Limb (tissue), 2 donors: ENCODE data around the gene KLHL36.
A peak's percentile ranks its signal among the peaks of the same experiment; 100 is the strongest.

Experiments
- DNase-seq, 2 donors: peaks; one replicate each; pipeline ENCODE4 v3.0.0-alpha.2; 2016; ENCODE audit errors: extremely low spot score in 2 of 2

The KLHL36 gene

GRCh38 chr16:84641643-84642358 lies 6.5 kb upstream of the KLHL36 start:
- DNase-seq = no peak

GRCh38 chr16:84643180-84643583 lies 5.1 kb upstream of the KLHL36 start:
- peak; percentile 53 to 56 for DNase-seq

GRCh38 chr16:84643674-84644073 lies 4.6 kb upstream of the KLHL36 start:
- DNase-seq = no peak

- DNase-seq = peak in 1 of 2 donors; percentile 57
These were observed 542 bp downstream of the KLHL36 start for GRCh38 chr16:84648595-84649510.

GRCh38 chr16:84649511-84649861 lies 1.2 kb downstream of the KLHL36 start:
- DNase-seq = no peak

GRCh38 chr16:84650062-84650991 lies 2.0 kb downstream of the KLHL36 start:
- DNase-seq = no peak

GRCh38 chr16:84652566-84652965 lies 4.3 kb downstream of the KLHL36 start:
- DNase-seq = no peak

- DNase-seq = no peak
These were observed 5.9 kb downstream of the KLHL36 start for GRCh38 chr16:84654238-84654637.

GRCh38 chr16:84654998-84655397 lies 6.7 kb downstream of the KLHL36 start:
- DNase-seq = no peak

- no peak for DNase-seq
These were observed 8.3 kb downstream of the KLHL36 start for GRCh38 chr16:84656649-84657048.

- DNase-seq = no peak
These were observed 9.0 kb downstream of the KLHL36 start for GRCh38 chr16:84657229-84657837.

- DNase-seq = no peak
These were observed 10.4 kb downstream of the KLHL36 start for GRCh38 chr16:84658690-84659089.

- no peak for DNase-seq
These were observed 11.5 kb downstream of the KLHL36 start for GRCh38 chr16:84659656-84660300.

- no peak for DNase-seq
These were observed 12.7 kb downstream of the KLHL36 start for GRCh38 chr16:84660973-84661372.

GRCh38 chr16:84661418-84662060 lies 13.2 kb downstream of the KLHL36 start:
- DNase-seq = no peak

- no peak for DNase-seq
These were observed 14.2 kb downstream of the KLHL36 start for GRCh38 chr16:84662471-84662870.

GRCh38 chr16:84663433-84664101 lies 15.3 kb downstream of the KLHL36 start:
- no peak for DNase-seq

GRCh38 chr16:84665359-84665758 lies 17.0 kb downstream of the KLHL36 start:
- DNase-seq = no peak

GRCh38 chr16:84665843-84666242 lies 17.5 kb downstream of the KLHL36 start:
- no peak for DNase-seq
